Mesenchymal stem cell (in vitro differentiated cells and primary cell): ENCODE data around the gene TUBGCP3.

ENCODE experiments used
- DNase-seq: peaks from one replicate; pipeline ENCODE4 v3.0.0-alpha.2; 2013
- H2AFZ ChIP-seq: one replicate; pipeline ENCODE4 v1.6.1; 2013; ENCODE audit warnings: low read depth, mild to moderate bottlenecking, control low read depth, inconsistent platforms, low read length, moderate library complexity
- H2AK5ac ChIP-seq: 2 replicates; pipeline ENCODE4 v1.6.1; 2013; ENCODE audit warnings: low read length, moderate library complexity, mild to moderate bottlenecking, inconsistent platforms; ENCODE audit not compliant: severe bottlenecking
- H2BK120ac ChIP-seq: one replicate; pipeline ENCODE4 v1.6.1; 2013; ENCODE audit warnings: low read depth, mild to moderate bottlenecking, inconsistent platforms, low read length, moderate library complexity
- H2BK12ac ChIP-seq, 2 experiments: one replicate each; pipeline ENCODE4 v1.6.1; 2013; ENCODE audit warnings: inconsistent platforms in 2 of 2, low read length in 2 of 2, mild to moderate bottlenecking in 2 of 2, moderate library complexity in 2 of 2, control low read depth in 1 of 2
- H2BK15ac ChIP-seq: one replicate; pipeline ENCODE4 v1.6.1; 2013; ENCODE audit warnings: mild to moderate bottlenecking, low read depth, inconsistent platforms; ENCODE audit not compliant: poor library complexity, severe bottlenecking
- H2BK5ac ChIP-seq: 2 replicates; pipeline ENCODE4 v1.6.1; 2013; ENCODE audit warnings: low read depth, mild to moderate bottlenecking, low read length, control low read depth, inconsistent platforms; ENCODE audit not compliant: poor library complexity, severe bottlenecking
- H3K14ac ChIP-seq, 2 experiments: one replicate each; pipeline ENCODE4 v1.6.1; 2013; ENCODE audit warnings: inconsistent platforms in 2 of 2, low read length in 2 of 2, control low read depth in 1 of 2, mild to moderate bottlenecking in 1 of 2, moderate library complexity in 1 of 2
- H3K18ac ChIP-seq, 2 experiments: one replicate each; pipeline ENCODE4 v1.6.1; 2013; ENCODE audit warnings: inconsistent platforms in 2 of 2, low read length in 2 of 2, control low read depth in 1 of 2, low read depth in 1 of 2, mild to moderate bottlenecking in 1 of 2
- H3K23ac ChIP-seq, 2 experiments: one replicate each; pipeline ENCODE4 v1.6.1; 2013; ENCODE audit warnings: inconsistent platforms in 2 of 2, low read length in 2 of 2, mild to moderate bottlenecking in 2 of 2, moderate library complexity in 2 of 2, control low read depth in 1 of 2
- H3K27ac ChIP-seq: 2 replicates; pipeline ENCODE4 v1.5.1; 2013; ENCODE audit warnings: mild to moderate bottlenecking, moderate library complexity, low read length, control low read depth, inconsistent platforms; ENCODE audit not compliant: poor library complexity, severe bottlenecking
- H3K27me3 ChIP-seq, 2 experiments: 2 replicates each; pipeline versions ENCODE4 v1.6.1 to v1.7.0; 2013; ENCODE audit warnings: low read length in 2 of 2, mild to moderate bottlenecking in 2 of 2, moderate library complexity in 2 of 2, control low read depth in 1 of 2, inconsistent platforms in 1 of 2; ENCODE audit not compliant: control insufficient read depth in 1 of 2, insufficient read depth in 1 of 2
- H3K36me3 ChIP-seq, 2 experiments: 2 replicates each; pipeline versions ENCODE4 v1.6.1 to v1.7.0; 2013; ENCODE audit warnings: low read length in 2 of 2, control low read depth in 1 of 2, inconsistent platforms in 1 of 2, low read depth in 1 of 2, mild to moderate bottlenecking in 1 of 2; ENCODE audit not compliant: insufficient read depth in 2 of 2, control insufficient read depth in 1 of 2
- H3K4ac ChIP-seq, 2 experiments: one replicate each; pipeline ENCODE4 v1.6.1; 2013; ENCODE audit warnings: inconsistent platforms in 2 of 2, low read length in 2 of 2, mild to moderate bottlenecking in 2 of 2, moderate library complexity in 2 of 2, control low read depth in 1 of 2, low read depth in 1 of 2
- H3K4me1 ChIP-seq: 2 replicates; pipeline ENCODE4 v1.6.1; 2013; ENCODE audit warnings: low read depth, low read length, control low read depth; ENCODE audit not compliant: control insufficient read depth, insufficient read depth
- H3K4me2 ChIP-seq: 2 replicates; pipeline ENCODE4 v1.6.1; 2013; ENCODE audit warnings: low read length, mild to moderate bottlenecking, inconsistent platforms; ENCODE audit not compliant: poor library complexity, severe bottlenecking
- H3K4me3 ChIP-seq, 2 experiments: 2 replicates each; pipeline versions ENCODE4 v1.5.1 to v1.7.0; 2013; ENCODE audit warnings: low read length in 2 of 2, mild to moderate bottlenecking in 2 of 2, control low read depth in 1 of 2, low read depth in 1 of 2; ENCODE audit not compliant: insufficient read depth in 1 of 2
- H3K79me1 ChIP-seq: replicated peaks from 2 replicates; pipeline ENCODE4 v1.6.1; 2013; ENCODE audit warnings: mild to moderate bottlenecking, control low read depth, low read length, inconsistent platforms; ENCODE audit not compliant: poor library complexity, severe bottlenecking
- H3K9ac ChIP-seq: 2 replicates; pipeline ENCODE4 v1.7.0; 2013; ENCODE audit warnings: mild to moderate bottlenecking, low read length, moderate library complexity
- H3K9me3 ChIP-seq: 2 replicates; pipeline ENCODE4 v1.7.0; 2013; ENCODE audit warnings: mild to moderate bottlenecking, low read length; ENCODE audit not compliant: control insufficient read depth
- H4K8ac ChIP-seq: one replicate; pipeline ENCODE4 v1.6.1; 2013; ENCODE audit warnings: inconsistent platforms, mild to moderate bottlenecking, low read length, moderate library complexity
- H4K91ac ChIP-seq: one replicate; pipeline ENCODE4 v1.6.1; 2013; ENCODE audit warnings: mild to moderate bottlenecking, low read length, inconsistent platforms
- WGBS: methylation state at CpG from one replicate; pipeline ENCODE4 v1.1.7; 2013; ENCODE audit warnings: mixed read lengths; 5-methylcytosine and 5-hydroxymethylcytosine counted together

TUBGCP3 gene

DNA sequence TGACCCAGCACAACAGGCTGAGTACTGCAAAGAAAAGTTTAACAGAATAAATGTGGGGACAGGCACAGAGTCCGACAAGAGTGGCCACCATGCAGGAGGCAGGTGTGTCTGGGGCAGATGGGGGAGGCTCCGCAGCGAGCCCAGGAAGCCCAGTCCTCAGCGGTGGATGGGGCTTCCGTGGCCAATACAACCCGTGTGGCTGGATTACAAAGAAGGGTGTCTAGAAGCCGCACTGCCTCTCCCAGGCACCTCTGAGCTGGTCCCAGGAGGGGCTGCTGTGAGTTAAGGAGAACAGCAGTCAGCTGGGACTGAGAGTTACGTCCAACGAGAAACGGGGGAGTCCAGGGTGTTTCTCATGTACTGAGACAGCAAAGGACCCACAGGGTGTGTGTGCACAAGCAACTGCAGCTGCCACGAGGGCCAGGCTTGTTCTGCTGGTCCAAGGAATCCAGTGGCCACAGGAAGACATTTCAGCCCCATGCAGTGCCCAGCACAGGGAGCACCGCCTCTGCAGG lies 141.5 kb downstream of the TUBGCP3 start:
- Histone ChIP-seq H3K9ac (no peak overlapping the region), H2BK12ac (no peak overlapping the region), H2BK120ac (no peak overlapping the region), H3K23ac (no peak overlapping the region), H3K9me3 (no peaks in the 10 kb centered on the region), H3K36me3 (no peaks in the 10 kb centered on the region), H3K14ac (no peak overlapping the region), H3K27ac (no peak overlapping the region), H4K91ac (no peak overlapping the region), H3K4ac (no peak overlapping the region), H2BK5ac (no peak overlapping the region), H4K8ac (no peak overlapping the region), H3K4me1 (no peaks in the 10 kb centered on the region), H2AK5ac (no peak overlapping the region), H3K18ac (no peak overlapping the region), H2AFZ (no peak overlapping the region), H3K4me2 (no peak overlapping the region), H3K4me3 (no peak overlapping the region), H2BK15ac (no peak overlapping the region), H3K79me1 (no peaks in the 10 kb centered on the region), H3K27me3 (peaks cover 10 to 60% of the 10 kb centered on the region in 2 experiments)
- WGBS: 80% methylated on average over 12 of the region's 12 CpGs
- DNase-seq: no peak

DNA sequence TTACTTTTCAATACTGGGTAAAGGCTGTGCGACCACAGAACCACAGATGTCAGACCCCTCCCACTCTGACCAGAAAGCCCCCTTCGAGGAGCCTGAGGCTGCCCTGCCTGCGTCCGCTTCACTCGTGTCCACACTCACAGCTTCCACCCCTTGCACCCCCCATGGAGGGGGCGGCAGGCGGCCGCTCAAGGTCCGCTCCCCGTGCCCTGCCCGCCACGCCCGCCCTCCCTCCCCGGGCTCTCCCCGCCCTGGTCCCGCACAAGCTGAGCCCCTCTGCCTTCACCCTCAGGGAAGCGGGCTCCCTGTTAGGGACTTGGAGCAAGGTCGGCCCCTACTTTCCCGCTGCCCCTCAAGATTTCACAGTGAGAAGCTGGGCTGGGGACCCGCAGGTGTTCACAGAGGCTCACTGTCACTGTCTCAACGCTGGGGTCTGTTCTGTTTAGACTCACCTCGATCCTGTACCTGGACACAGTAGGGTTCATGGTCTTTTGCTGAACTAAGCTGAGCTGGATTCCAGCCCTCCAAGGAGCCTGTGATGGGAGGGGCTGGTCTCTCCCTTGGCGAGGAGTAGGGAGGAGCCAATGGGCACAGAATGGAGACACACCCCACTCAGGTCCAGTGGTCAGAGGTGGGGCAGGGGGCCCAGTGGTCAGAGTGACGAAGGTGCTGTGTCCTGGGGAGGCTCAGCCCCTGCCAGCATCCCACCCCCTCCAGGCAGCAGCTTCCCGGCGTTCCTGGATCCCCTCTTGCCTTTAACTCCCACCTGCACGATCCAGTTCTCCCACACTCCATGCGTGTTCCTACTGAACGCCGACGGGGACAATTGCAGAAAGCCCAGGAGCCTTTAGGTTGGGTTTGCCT lies 142.3 kb downstream of the TUBGCP3 start:
- WGBS: 88% methylated on average over 29 of the region's 31 CpGs
- H2AFZ ChIP-seq: no peak overlapping the region
- no peak overlapping the region for H3K18ac ChIP-seq
- H4K8ac ChIP-seq: no peak overlapping the region
- H2BK15ac ChIP-seq: no peak overlapping the region
- H4K91ac ChIP-seq: no peak overlapping the region
- H3K4me2 ChIP-seq: no peak overlapping the region
- H3K27me3 ChIP-seq: peaks cover 10 to 59% of the 10 kb centered on the region in 2 experiments
- H3K36me3 ChIP-seq: no peaks in the 10 kb centered on the region
- H3K27ac ChIP-seq: no peak overlapping the region
- no peak overlapping the region for H3K14ac ChIP-seq
- H3K9me3 ChIP-seq: no peaks in the 10 kb centered on the region
- H3K23ac ChIP-seq: no peak overlapping the region
- H2BK5ac ChIP-seq: no peak overlapping the region
- no peak overlapping the region for H3K4me3 ChIP-seq
- H2AK5ac ChIP-seq: no peak overlapping the region
- H3K4me1 ChIP-seq: no peaks in the 10 kb centered on the region
- H2BK120ac ChIP-seq: no peak overlapping the region
- H3K79me1 ChIP-seq: no peaks in the 10 kb centered on the region
- no peak overlapping the region for H2BK12ac ChIP-seq
- no peak overlapping the region for H3K4ac ChIP-seq
- DNase-seq: no peak
- no peak overlapping the region for H3K9ac ChIP-seq

DNA sequence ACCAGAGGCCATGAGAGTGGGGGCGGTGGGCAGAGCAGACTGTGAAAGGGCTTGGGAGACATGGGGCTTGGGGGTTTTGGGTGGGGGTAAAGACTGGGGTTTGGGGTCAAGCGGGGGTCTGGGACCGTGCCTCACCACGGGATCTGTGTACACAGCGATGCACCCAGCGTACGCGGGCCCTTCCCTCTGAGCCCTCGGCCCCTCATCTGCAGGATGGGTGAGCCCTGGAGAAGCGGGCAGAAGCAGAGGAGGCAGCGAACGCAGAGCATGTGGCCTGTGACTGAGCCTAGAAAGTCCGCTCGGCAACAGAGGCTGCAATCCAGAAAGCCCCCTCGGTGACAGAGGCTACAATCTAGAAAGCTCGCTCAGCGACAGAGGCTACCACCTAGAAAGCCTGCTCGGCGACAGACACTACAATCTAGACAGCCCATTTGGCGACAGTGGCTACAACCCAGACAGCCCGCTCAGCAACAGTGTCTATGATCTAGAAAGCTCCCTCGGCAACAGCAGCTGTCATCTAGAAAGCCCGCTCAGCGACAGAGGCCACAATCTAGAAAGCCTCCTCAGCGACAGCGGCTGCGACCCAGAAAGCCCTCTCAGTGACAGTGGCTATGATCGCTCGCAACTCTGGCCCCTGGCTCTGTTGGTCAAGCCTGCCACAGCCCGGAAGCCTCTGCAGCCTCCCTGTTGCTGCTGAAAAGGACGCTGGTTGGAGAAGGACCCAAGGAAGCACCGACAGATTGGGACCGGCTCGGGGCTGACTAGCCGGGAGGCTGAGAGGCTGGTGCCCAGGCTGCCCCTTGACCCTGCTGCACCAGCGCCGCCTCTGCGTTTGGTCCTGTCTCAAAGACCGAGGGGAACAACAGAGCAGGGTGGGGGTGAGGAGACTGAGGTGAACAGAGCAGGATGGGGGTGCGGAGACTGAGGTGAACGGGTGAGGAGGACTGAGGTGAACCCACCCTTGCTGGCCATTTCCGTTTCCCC lies 143.2 kb downstream of the TUBGCP3 start:
- Histone ChIP-seq H3K9me3 (no peaks in the 10 kb centered on the region), H3K4me3 (no peak overlapping the region), H3K4me2 (no peak overlapping the region), H2BK15ac (no peak overlapping the region), H2AFZ (no peak overlapping the region), H3K18ac (no peak overlapping the region), H3K27me3 (peaks cover 10 to 56% of the 10 kb centered on the region in 2 experiments), H3K79me1 (no peaks in the 10 kb centered on the region), H3K4me1 (no peaks in the 10 kb centered on the region), H4K8ac (no peak overlapping the region), H2AK5ac (no peak overlapping the region), H3K36me3 (no peaks in the 10 kb centered on the region), H2BK5ac (no peak overlapping the region), H3K9ac (no peak overlapping the region), H3K23ac (no peak overlapping the region), H3K4ac (no peak overlapping the region), H3K14ac (no peak overlapping the region), H2BK12ac (no peak overlapping the region), H4K91ac (no peak overlapping the region), H3K27ac (no peak overlapping the region), H2BK120ac (no peak overlapping the region)
- WGBS: 86% methylated on average over 41 of the region's 42 CpGs
- DNase-seq: no peak

DNA sequence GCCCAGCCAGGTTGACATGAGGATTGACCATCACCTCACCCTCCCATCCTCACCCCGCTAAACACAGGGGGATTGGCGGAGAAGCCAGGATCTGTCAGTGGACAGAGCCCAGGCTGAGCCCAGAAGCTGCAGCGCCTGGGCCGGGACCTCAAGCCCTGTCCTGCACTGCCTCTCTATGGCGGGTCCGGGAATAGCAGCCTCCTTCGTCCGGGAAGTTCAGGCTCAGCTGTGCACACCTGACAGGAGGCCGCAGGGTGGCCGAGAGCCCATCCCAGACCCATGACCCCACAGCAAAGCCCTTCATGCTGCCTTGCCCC lies 144.0 kb downstream of the TUBGCP3 start:
- H2AK5ac ChIP-seq: no peak overlapping the region
- H3K18ac ChIP-seq: no peak overlapping the region
- WGBS: 11% methylated on average over 10 of the region's 10 CpGs

More for the DNA sequence above, 144.0 kb downstream of the TUBGCP3 start:
- Histone ChIP-seq H2BK15ac (no peak overlapping the region), H3K36me3 (no peaks in the 10 kb centered on the region), H2AFZ (no peak overlapping the region), H3K27ac (no peak overlapping the region), H4K8ac (no peak overlapping the region), H3K23ac (no peak overlapping the region), H3K27me3 (peaks cover 10 to 51% of the 10 kb centered on the region in 2 experiments), H3K79me1 (no peaks in the 10 kb centered on the region), H2BK12ac (no peak overlapping the region), H3K4ac (no peak overlapping the region), H3K9me3 (peaks cover 3% of the 10 kb centered on the region), H3K4me3 (no peak overlapping the region), H3K4me2 (no peak overlapping the region), H2BK120ac (no peak overlapping the region), H2BK5ac (no peak overlapping the region), H3K9ac (no peak overlapping the region), H3K14ac (no peak overlapping the region), H3K4me1 (no peaks in the 10 kb centered on the region), H4K91ac (no peak overlapping the region)
- DNase-seq: peak; percentile 26
